HepG2 (cell line): ENCODE data around the gene AK4. TPM values are rescaled to one million over a fixed set of nuclear protein-coding genes. Genes with fewer than 3 reads are reported as not detected.

Experiments used
- ATAC-seq: fragments of 200-7000 bp; cut with Tn5 transposase; 3 replicates; pipeline ENCODE4 v1.9.1; 2020; ENCODE audit warnings: mild to moderate bottlenecking, moderate library complexity
- BruUV-seq: library from RNA; stranded (reverse); fragments of 400-500 nt; replicated peaks from 2 replicates; lab custom pipeline; 2021; lab: Mats Ljungman, UMichigan
- CTCF ChIA-PET: fragments of 300-600 bp; formaldehyde crosslinking; extraction: SDS; loops from one replicate; lab custom pipeline; 2021; ENCODE audit warnings: low total read pairs, inconsistent platforms, low intra/inter-chr PET ratio; lab: Yijun Ruan, JAX
- POLR2A ChIA-PET: fragments of 350-600 bp; sonication (Branson Sonifier 250); formaldehyde crosslinking; loops from one replicate; lab custom pipeline; 2020; ENCODE audit warnings: antibody characterized with exemption, inconsistent platforms; lab: Yijun Ruan, JAX
- DNase-seq: peaks from one replicate; pipeline ENCODE4 v3.0.0-alpha.2; 2015; ENCODE audit warnings: low spot score
- FAIRE-seq: peaks from 3 replicates; lab custom pipeline; 2011; peaks lifted over from hg19 to GRCh38; lab: Jason Lieb, UNC
- H2AFZ ChIP-seq: one replicate; pipeline ENCODE4 v1.6.1; 2011; ENCODE audit warnings: low read length, inconsistent platforms
- H3K27ac ChIP-seq: fragments of 300-600 bp; 3 replicates; pipeline ENCODE4 v1.8.0; 2011; ENCODE audit warnings: mixed run types, mild to moderate bottlenecking, mixed read lengths, low read length, inconsistent platforms; ENCODE audit not compliant: insufficient read depth; ENCODE audit errors: extremely low read length
- H3K27me3 ChIP-seq, 2 experiments: fragments of 200-600 bp in 1 of 2; 2 replicates in 1 of 2; 3 replicates in 1 of 2; pipeline versions ENCODE4 v1.6.0 to v1.8.0; 2011; ENCODE audit warnings: low read length in 2 of 2, mild to moderate bottlenecking in 2 of 2, moderate library complexity in 2 of 2, inconsistent platforms in 1 of 2; ENCODE audit not compliant: insufficient read depth in 2 of 2, control insufficient read depth in 1 of 2
- H3K36me3 ChIP-seq, 2 experiments: fragments of 200-600 bp in 1 of 2; replicated peaks in 1 of 2; 2 replicates in 1 of 2; 3 replicates in 1 of 2; pipeline versions ENCODE4 v1.5.1 to v1.8.0; 2011; ENCODE audit warnings: low read length in 2 of 2, inconsistent platforms in 1 of 2; ENCODE audit not compliant: insufficient read depth in 2 of 2, control insufficient read depth in 1 of 2
- H3K4me1 ChIP-seq: 2 replicates; pipeline ENCODE4 v1.5.1; 2012; ENCODE audit warnings: low read length, inconsistent platforms; ENCODE audit not compliant: insufficient read depth
- H3K4me2 ChIP-seq: 2 replicates; pipeline ENCODE4 v1.6.0; 2011; ENCODE audit warnings: low read depth, low read length, inconsistent platforms
- H3K4me3 ChIP-seq, 3 experiments: fragments of 200-600 bp in 1 of 3; sonication (generic), shearing (Covaris generic) in 1 of 3; replicated peaks in 1 of 3; 2 replicates each; pipeline ENCODE4 v1.5.1; 2011 to 2016; ENCODE audit warnings: low read length in 3 of 3, inconsistent platforms in 2 of 3, low read depth in 2 of 3, mild to moderate bottlenecking in 2 of 3, control low read depth in 1 of 3, mixed read lengths in 1 of 3; ENCODE audit not compliant: insufficient read depth in 1 of 3
- H3K79me2 ChIP-seq: one replicate; pipeline ENCODE4 v1.6.1; 2011; ENCODE audit warnings: low read length, inconsistent platforms; ENCODE audit not compliant: insufficient read depth
- H3K9ac ChIP-seq: 2 replicates; pipeline ENCODE4 v1.6.0; 2011; ENCODE audit warnings: mild to moderate bottlenecking, low read depth, low read length, inconsistent platforms; ENCODE audit not compliant: insufficient read depth
- H3K9me3 ChIP-seq: 2 replicates; pipeline ENCODE4 v1.5.1; 2012; ENCODE audit warnings: mild to moderate bottlenecking, low read length
- H4K20me1 ChIP-seq: 2 replicates; pipeline ENCODE4 v1.6.0; 2011; ENCODE audit warnings: inconsistent platforms, mild to moderate bottlenecking, low read length, moderate library complexity; ENCODE audit not compliant: insufficient read depth
- ASH2L ChIP-seq: fragments of 300-600, 200-600 bp; sonication (generic); IDR thresholded peaks from 2 replicates; pipeline ENCODE4 v1.7.0; 2017; ENCODE audit warnings: low read depth, mild to moderate bottlenecking, moderate library complexity, mixed read lengths, low read length; ENCODE audit not compliant: insufficient read length
- CEBPB ChIP-seq: IDR thresholded peaks from 2 replicates; pipeline ENCODE4 v1.6.1; 2011; ENCODE audit warnings: low read depth, low read length, improper control_type of control experiment, borderline replicate concordance
- CENPX ChIP-seq: sonication (generic); formaldehyde crosslinking; IDR thresholded peaks from 2 replicates; pipeline ENCODE4 v1.9.0; 2021; ENCODE audit warnings: mild to moderate bottlenecking, missing genetic modification reagents, moderate library complexity
- KMT2B ChIP-seq: IDR thresholded peaks from 2 replicates; pipeline ENCODE4 v1.6.1; 2016; ENCODE audit warnings: missing genetic modification reagents, missing compliant biosample characterization
- MYNN ChIP-seq: sonication (generic); formaldehyde crosslinking; IDR thresholded peaks from 2 replicates; pipeline ENCODE4 v1.4.0; 2020; ENCODE audit warnings: mild to moderate bottlenecking, low read depth, missing genetic modification reagents
- POLR2G ChIP-seq: fragments of 200-400 bp; formaldehyde crosslinking; IDR thresholded peaks from 2 replicates; pipeline ENCODE4 v1.6.1; 2018; ENCODE audit warnings: mild to moderate bottlenecking, low read depth, low read length, moderate library complexity
- RFXANK ChIP-seq: IDR thresholded peaks from 2 replicates; pipeline ENCODE4 v1.6.1; 2016
- SRSF9 ChIP-seq: fragments of 200-400 bp; formaldehyde crosslinking; IDR thresholded peaks from 2 replicates; pipeline ENCODE4 v1.6.1; 2018; ENCODE audit warnings: borderline replicate concordance, mild to moderate bottlenecking, low read depth, low read length; ENCODE audit not compliant: insufficient read depth, poor library complexity, severe bottlenecking
- TGIF2 ChIP-seq: IDR thresholded peaks from 2 replicates; pipeline ENCODE4 v1.6.1; 2016; ENCODE audit warnings: control low read depth, missing compliant biosample characterization
- ZFP37 ChIP-seq: sonication (generic); formaldehyde crosslinking; IDR thresholded peaks from 2 replicates; pipeline ENCODE4 v1.4.0; 2020; ENCODE audit warnings: missing genetic modification reagents, borderline replicate concordance
- ZMYM3 ChIP-seq: sonication (generic); formaldehyde crosslinking; IDR thresholded peaks from 2 replicates; pipeline ENCODE4 v1.5.1; 2020; ENCODE audit warnings: mild to moderate bottlenecking, missing genetic modification reagents
- ZNF20 ChIP-seq: sonication (generic); formaldehyde crosslinking; IDR thresholded peaks from 2 replicates; pipeline ENCODE4 v1.4.0; 2020; ENCODE audit warnings: mild to moderate bottlenecking, moderate library complexity, missing genetic modification reagents
- ZNF331 ChIP-seq: sonication (generic); formaldehyde crosslinking; IDR thresholded peaks from 2 replicates; pipeline ENCODE4 v1.4.0; 2020; ENCODE audit warnings: missing genetic modification reagents
- ZNF563 ChIP-seq: sonication (generic); formaldehyde crosslinking; IDR thresholded peaks from 2 replicates; pipeline ENCODE4 v1.8.0; 2022; ENCODE audit warnings: mild to moderate bottlenecking, moderate library complexity, missing genetic modification reagents
- ZNF629 ChIP-seq: sonication (generic); formaldehyde crosslinking; conservative IDR thresholded peaks from 2 replicates; pipeline ENCODE4 v1.5.0; 2020; ENCODE audit warnings: missing genetic modification reagents
- ZNF790 ChIP-seq: sonication (generic); formaldehyde crosslinking; IDR thresholded peaks from 2 replicates; pipeline ENCODE4 v1.8.0; 2022; ENCODE audit warnings: missing genetic modification reagents, mild to moderate bottlenecking, borderline replicate concordance
- WGBS: methylation state at CpG from one replicate; pipeline ENCODE4 v1.1.6; 2017; ENCODE audit warnings: low lambda C conversion rate; 5-methylcytosine and 5-hydroxymethylcytosine counted together
- in situ Hi-C: cut with HindIII; loops from 2 replicates; pipeline ENCODE4 v1.10.0; 2017; ENCODE audit warnings: low pct_unique_long_range_greater_than_20kb; ENCODE audit not compliant: extremely low pct_ligation_motif_present
- intact Hi-C: fragments of 100-400 bp; cut with micrococcal nuclease; formaldehyde crosslinking; loops from one replicate; pipeline ENCODE4 v1.10.0; 2022; ENCODE audit not compliant: unreplicated experiment
- polyA plus RNA-seq, 8 experiments: library from polyadenylated mRNA; depleted of rRNA in 3 of 8; stranded (reverse) in 7 of 8; unstranded in 1 of 8; fragments of >200 nt; fragmentation: Illumina TruSeq in 4 of 8; extraction: Trizol in 4 of 8; gene quantifications; 2 replicates each; pipeline versions ENCODE4 v1.2.1 to v1.2.3, GENCODE V29; 2011 to 2016; ENCODE audit warnings: low read depth in 4 of 8, missing spikeins in 1 of 8, mixed read lengths in 1 of 8; ENCODE audit not compliant: insufficient read depth in 1 of 8
- total RNA-seq, 5 experiments: library from RNA; depleted of rRNA; stranded (reverse); fragments of >200 nt; fragmentation: Illumina TruSeq; extraction: Trizol; gene quantifications; 2 replicates each; pipeline ENCODE4 v1.2.3, GENCODE V29; 2016; ENCODE audit warnings: low read depth in 1 of 5
- TF ChIP-seq, protein P1 (sequence below): sonication (generic); formaldehyde crosslinking; IDR thresholded peaks from 2 replicates; pipeline ENCODE4 v1.4.0; 2020; ENCODE audit warnings: mild to moderate bottlenecking, missing genetic modification reagents

AK4 gene
- total and polyA plus RNA-seq, 2 of the 13 experiments (the other 11 are each of a cell fraction or from before 2014, with no cell fraction given), result 110 to 160 TPM

DNA sequence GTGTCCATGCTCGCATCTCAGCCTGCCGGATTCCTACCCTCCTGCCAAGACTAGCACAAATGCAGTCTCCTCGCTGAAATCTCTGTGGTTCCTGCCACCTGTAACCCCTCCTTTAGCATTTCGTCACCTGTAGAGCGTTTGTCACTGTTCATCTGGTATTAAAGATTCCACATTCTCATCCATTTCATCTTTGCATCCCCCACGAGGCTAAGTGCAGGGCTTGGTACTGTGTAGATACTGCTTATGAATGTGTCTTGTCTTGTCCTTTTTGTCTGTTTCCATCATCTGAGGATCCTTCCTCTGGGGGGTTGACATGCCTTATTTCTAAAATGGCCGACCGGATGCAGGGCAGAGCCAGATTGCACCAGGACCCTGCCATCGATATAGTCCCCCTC is 107.7 kb downstream of the AK4 start (continued):
- TF ChIP-seq POLR2G (no peak), ZNF563 (CRISPR knock-in tag) (no peak), ZNF331 (CRISPR knock-in tag) (no peak)

DNA sequence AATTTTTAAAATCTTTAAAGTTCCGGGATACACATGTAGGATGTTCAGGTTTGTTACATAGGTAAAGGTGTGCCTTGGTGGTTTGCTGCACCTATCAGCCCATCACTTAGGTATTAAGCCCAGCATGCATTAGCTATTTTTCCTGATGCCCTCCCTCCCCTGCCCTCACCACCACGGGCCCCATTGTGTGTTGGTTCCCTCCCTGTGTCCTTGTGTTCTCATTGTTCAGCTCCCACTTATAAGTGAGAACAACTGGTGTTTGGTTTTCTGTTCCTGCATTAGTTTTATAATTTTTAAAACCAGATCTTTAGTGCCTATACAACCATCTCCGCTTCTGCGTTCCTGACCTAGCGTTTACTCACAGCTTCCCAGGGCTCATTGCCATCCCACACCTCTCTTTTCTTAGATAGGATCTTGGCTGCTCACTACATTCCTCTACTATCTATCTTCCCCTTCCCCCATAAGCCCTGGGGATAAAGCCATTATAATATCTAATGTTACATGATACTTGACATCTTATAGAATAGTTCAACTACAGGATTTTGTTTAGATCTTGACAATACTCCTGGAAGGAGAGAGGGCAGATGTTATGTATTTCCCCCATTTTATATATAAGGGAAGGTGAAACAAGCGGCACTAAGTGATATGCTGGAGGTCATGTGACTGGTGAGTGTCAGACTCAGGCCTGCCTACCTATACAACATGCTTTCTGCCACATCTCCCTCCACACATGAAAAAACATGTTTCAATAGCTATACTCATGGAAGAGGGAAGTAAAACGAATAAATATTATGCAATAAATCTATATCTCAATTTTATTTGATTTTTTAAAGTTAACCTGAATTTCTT is 109.1 kb downstream of the AK4 start:
- Histone ChIP-seq H3K79me2 (no peaks in the 10 kb centered on the region), H3K36me3 (no peaks in the 10 kb centered on the region), H3K4me2 (no peak overlapping the region), H3K4me3 (no peak overlapping the region), H3K4me1 (peaks cover 22% of the 10 kb centered on the region), H3K9ac (no peak overlapping the region), H3K27ac (no peak overlapping the region)
- ATAC-seq (no peak), DNase-seq (no peak)
- CTCF ChIA-PET, result no interaction called here
- in situ Hi-C loops, result loop anchor here (10.0 kb wide), 1 partner anchor 158 kb away; no protein-coding TSS in a partner anchor
- no peak for TF ChIP-seq RFXANK (CRISPR knock-in tag)
- no peak for TF ChIP-seq KMT2B (CRISPR knock-in tag)
- no peak for TF ChIP-seq ZNF20
- TF ChIP-seq ZNF790 (CRISPR knock-in tag), result no peak
- TF ChIP-seq ZNF629, result no peak
- no peak for TF ChIP-seq ZFP37 (CRISPR knock-in tag)
- no peak for TF ChIP-seq SRSF9
- TF ChIP-seq ASH2L, result no peak
- TF ChIP-seq MYNN, result no peak
- TF ChIP-seq, protein P1, sequence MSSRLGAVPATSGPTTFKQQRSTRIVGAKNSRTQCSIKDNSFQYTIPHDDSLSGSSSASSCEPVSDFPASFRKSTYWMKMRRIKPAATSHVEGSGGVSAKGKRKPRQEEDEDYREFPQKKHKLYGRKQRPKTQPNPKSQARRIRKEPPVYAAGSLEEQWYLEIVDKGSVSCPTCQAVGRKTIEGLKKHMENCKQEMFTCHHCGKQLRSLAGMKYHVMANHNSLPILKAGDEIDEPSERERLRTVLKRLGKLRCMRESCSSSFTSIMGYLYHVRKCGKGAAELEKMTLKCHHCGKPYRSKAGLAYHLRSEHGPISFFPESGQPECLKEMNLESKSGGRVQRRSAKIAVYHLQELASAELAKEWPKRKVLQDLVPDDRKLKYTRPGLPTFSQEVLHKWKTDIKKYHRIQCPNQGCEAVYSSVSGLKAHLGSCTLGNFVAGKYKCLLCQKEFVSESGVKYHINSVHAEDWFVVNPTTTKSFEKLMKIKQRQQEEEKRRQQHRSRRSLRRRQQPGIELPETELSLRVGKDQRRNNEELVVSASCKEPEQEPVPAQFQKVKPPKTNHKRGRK (CRISPR knock-in tag), result no peak
- no peak for TF ChIP-seq TGIF2 (CRISPR knock-in tag)
- TF ChIP-seq CENPX (CRISPR knock-in tag), result no peak
- no peak for TF ChIP-seq ZMYM3 (CRISPR knock-in tag)
- TF ChIP-seq CEBPB, result no peak
- TF ChIP-seq, all 625 proteins: peak for 0
- Histone ChIP-seq H3K27me3 (no peaks in the 10 kb centered on the region; a peak in 1 of 5 replicates), H4K20me1 (no peaks in the 10 kb centered on the region), H2AFZ (no peak overlapping the region), H3K9me3 (no peaks in the 10 kb centered on the region)
- WGBS, result 81% methylated on average over 7 of the region's 7 CpGs
- no TSS peak for BruUV-seq
- no peak for FAIRE-seq
- intact Hi-C loops, result no loop called here
- POLR2A ChIA-PET, result no interaction called here
